NCI-H345 (cell line): Measurements from ENCODE around the gene DIAPH3.

ENCODE experiments used
- DNase-seq: peaks from one replicate; lab custom pipeline; 2025; lab: John Stamatoyannopoulos, UW

Gene DIAPH3

GRCh38 chr13:59715611-59716010, 448.1 kb downstream of the DIAPH3 start:
- DNase-seq: no peak

GRCh38 chr13:59710996-59711701, 452.6 kb downstream of the DIAPH3 start:
- DNase-seq: peak; percentile 41

- DNase-seq: no peak
Observed at GRCh38 chr13:59710416-59710815, 453.3 kb downstream of the DIAPH3 start.

GRCh38 chr13:59706101-59706976, 457.4 kb downstream of the DIAPH3 start:
- DNase-seq: no peak

- DNase-seq: no peak
Observed at GRCh38 chr13:59702269-59702668, 461.5 kb downstream of the DIAPH3 start.

- no peak for DNase-seq
Observed at GRCh38 chr13:59701261-59701660, 462.5 kb downstream of the DIAPH3 start.

GRCh38 chr13:59700281-59700680, 463.4 kb downstream of the DIAPH3 start:
- DNase-seq: no peak

- no peak for DNase-seq
Observed at GRCh38 chr13:59696271-59696670, 467.5 kb downstream of the DIAPH3 start.

- DNase-seq: peak; percentile 43
Observed at GRCh38 chr13:59691501-59692066, 472.1 kb downstream of the DIAPH3 start.

- DNase-seq: no peak
Observed at GRCh38 chr13:59690857-59691500, 472.7 kb downstream of the DIAPH3 start.

- DNase-seq: no peak
Observed at GRCh38 chr13:59689057-59689456, 474.7 kb downstream of the DIAPH3 start.

GRCh38 chr13:59686798-59687394, 476.8 kb downstream of the DIAPH3 start:
- peak; percentile 71 for DNase-seq

- peak; percentile 50 for DNase-seq
Observed at GRCh38 chr13:59684105-59684504, 479.6 kb downstream of the DIAPH3 start.

- no peak for DNase-seq
Observed at GRCh38 chr13:59681636-59682311, 482.0 kb downstream of the DIAPH3 start.

- DNase-seq: peak; percentile 33
Observed at GRCh38 chr13:59680429-59681024, 483.2 kb downstream of the DIAPH3 start.

- no peak for DNase-seq
Observed at GRCh38 chr13:59679254-59679653, 484.5 kb downstream of the DIAPH3 start.

- DNase-seq: peak; percentile 43
Observed at GRCh38 chr13:59677966-59678814, 485.5 kb downstream of the DIAPH3 start.

GRCh38 chr13:59677430-59677829, 486.3 kb downstream of the DIAPH3 start:
- no peak for DNase-seq

- DNase-seq: no peak
Observed at GRCh38 chr13:59674616-59675015, 489.1 kb downstream of the DIAPH3 start.

GRCh38 chr13:59673286-59673685, 490.4 kb downstream of the DIAPH3 start:
- DNase-seq: no peak
